WTC11 (cell line): ENCODE measurements around the gene EPX.

ENCODE experiments used
- CREB1 ChIP-seq: sonication (generic); formaldehyde crosslinking; IDR thresholded peaks from 2 replicates; pipeline ENCODE4 v1.8.0; 2023; ENCODE audit warnings: mild to moderate bottlenecking, missing genetic modification reagents
- CTCF ChIP-seq: fragments of 200-600 bp; IDR thresholded peaks from 2 replicates; pipeline ENCODE4 v1.8.0; 2022; ENCODE audit warnings: antibody characterized with exemption
- ELF4 ChIP-seq: sonication (generic); formaldehyde crosslinking; IDR thresholded peaks from 2 replicates; pipeline ENCODE4 v1.8.1; 2022; ENCODE audit warnings: low read depth, mild to moderate bottlenecking, moderate library complexity, missing genetic modification reagents
- MAX ChIP-seq: sonication (generic); formaldehyde crosslinking; IDR thresholded peaks from 2 replicates; pipeline ENCODE4 v1.8.0; 2022; ENCODE audit warnings: mild to moderate bottlenecking, missing genetic modification reagents
- NR1H2 ChIP-seq: sonication (generic); formaldehyde crosslinking; IDR thresholded peaks from 2 replicates; pipeline ENCODE4 v1.9.0; 2021; ENCODE audit warnings: mild to moderate bottlenecking, moderate library complexity, missing genetic modification reagents
- NR2C2 ChIP-seq: sonication (generic); formaldehyde crosslinking; IDR thresholded peaks from 2 replicates; pipeline ENCODE4 v1.8.0; 2022; ENCODE audit warnings: mild to moderate bottlenecking, missing genetic modification reagents
- ZBTB21 ChIP-seq: sonication (generic); formaldehyde crosslinking; IDR thresholded peaks from 2 replicates; pipeline ENCODE4 v1.8.1; 2023; ENCODE audit warnings: mild to moderate bottlenecking, missing genetic modification reagents, borderline replicate concordance
- TF ChIP-seq, protein P1 (sequence below): sonication (generic); formaldehyde crosslinking; IDR thresholded peaks from 2 replicates; pipeline ENCODE4 v1.8.0; 2022; ENCODE audit warnings: mild to moderate bottlenecking, missing genetic modification reagents

GRCh38 chr17:58187063-58187462, 5.5 kb upstream of the EPX start:
- TF ChIP-seq CTCF (no peak), NR1H2 (CRISPR knock-in tag) (no peak), MAX (no peak), ELF4 (CRISPR knock-in tag) (no peak), CREB1 (CRISPR knock-in tag) (no peak), ZBTB21 (no peak), NR2C2 (CRISPR knock-in tag) (no peak)
- TF ChIP-seq, protein P1, sequence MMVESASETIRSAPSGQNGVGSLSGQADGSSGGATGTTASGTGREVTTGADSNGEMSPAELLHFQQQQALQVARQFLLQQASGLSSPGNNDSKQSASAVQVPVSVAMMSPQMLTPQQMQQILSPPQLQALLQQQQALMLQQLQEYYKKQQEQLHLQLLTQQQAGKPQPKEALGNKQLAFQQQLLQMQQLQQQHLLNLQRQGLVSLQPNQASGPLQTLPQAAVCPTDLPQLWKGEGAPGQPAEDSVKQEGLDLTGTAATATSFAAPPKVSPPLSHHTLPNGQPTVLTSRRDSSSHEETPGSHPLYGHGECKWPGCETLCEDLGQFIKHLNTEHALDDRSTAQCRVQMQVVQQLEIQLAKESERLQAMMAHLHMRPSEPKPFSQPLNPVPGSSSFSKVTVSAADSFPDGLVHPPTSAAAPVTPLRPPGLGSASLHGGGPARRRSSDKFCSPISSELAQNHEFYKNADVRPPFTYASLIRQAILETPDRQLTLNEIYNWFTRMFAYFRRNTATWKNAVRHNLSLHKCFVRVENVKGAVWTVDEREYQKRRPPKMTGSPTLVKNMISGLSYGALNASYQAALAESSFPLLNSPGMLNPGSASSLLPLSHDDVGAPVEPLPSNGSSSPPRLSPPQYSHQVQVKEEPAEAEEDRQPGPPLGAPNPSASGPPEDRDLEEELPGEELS (CRISPR knock-in tag): no peak
